ENCODE results near the gene TAS2R7.

- TF ChIP-seq CTCF (IDR thresholded peaks at IDR 0.05), result no peak
- no peak for TF ChIP-seq POLR2A (IDR thresholded peaks at IDR 0.05)
Observed at GRCh38 chr12:10810068-10810467, 7.6 kb upstream of the TAS2R7 start, which contains the start of gene TAS2R9.

Data from thyroid gland (tissue), 4 donors.